NCI-H1105 treated with DMSO at 0.1 percent for 48 hours (cell line): ENCODE data around the gene HSPG2.
"Not testable (repeated sequence)": the region's sequence is repeated elsewhere in the genome, so short reads cannot be mapped to it uniquely, and the experiment has no call there.

Experiments
- DNase-seq: peaks from one replicate; lab custom pipeline; 2025; lab: John Stamatoyannopoulos, UW

The HSPG2 gene

GRCh38 chr1:21937034-21937371 lies at the start of gene HSPG2:
HSPG2 (minus strand) TSS chr1:21937310; CDS start chr1:21937217, 93 bp downstream.
- DNase-seq, result no peak

- not testable (repeated sequence) for DNase-seq
These were observed 49.3 kb upstream of the HSPG2 start for GRCh38 chr1:21986386-21986785.

- not testable (repeated sequence) for DNase-seq
These were observed 48.8 kb upstream of the HSPG2 start for GRCh38 chr1:21985893-21986292.

- not testable (repeated sequence) for DNase-seq
These were observed 46.4 kb upstream of the HSPG2 start for GRCh38 chr1:21983539-21983938.

GRCh38 chr1:21982122-21982521 lies 45.0 kb upstream of the HSPG2 start:
- DNase-seq, result not testable (repeated sequence)

GRCh38 chr1:21981253-21981652 lies 44.1 kb upstream of the HSPG2 start:
- DNase-seq, result not testable (repeated sequence)

GRCh38 chr1:21980515-21981220 lies 43.6 kb upstream of the HSPG2 start:
- not testable (repeated sequence) for DNase-seq

- DNase-seq, result not testable (repeated sequence)
These were observed 41.1 kb upstream of the HSPG2 start for GRCh38 chr1:21978209-21978608.

GRCh38 chr1:21976703-21977239 lies 39.7 kb upstream of the HSPG2 start, which contains the start of gene CELA3B:
CELA3B (plus strand) TSS chr1:21977022; CDS start chr1:21977040, 18 bp downstream.
- not testable (repeated sequence) for DNase-seq

- not testable (repeated sequence) for DNase-seq
These were observed 38.2 kb upstream of the HSPG2 start for GRCh38 chr1:21975296-21975695.

- not testable (repeated sequence) for DNase-seq
These were observed 37.6 kb upstream of the HSPG2 start for GRCh38 chr1:21974699-21975098.

GRCh38 chr1:21973948-21974347 lies 36.8 kb upstream of the HSPG2 start:
- not testable (repeated sequence) for DNase-seq

GRCh38 chr1:21972973-21973441 lies 35.9 kb upstream of the HSPG2 start:
- DNase-seq, result not testable (repeated sequence)

- not testable (repeated sequence) for DNase-seq
These were observed 33.4 kb upstream of the HSPG2 start for GRCh38 chr1:21970523-21970922.

GRCh38 chr1:21969066-21969465 lies 32.0 kb upstream of the HSPG2 start:
- not testable (repeated sequence) for DNase-seq

- DNase-seq, result not testable (repeated sequence)
These were observed 30.1 kb upstream of the HSPG2 start for GRCh38 chr1:21967216-21967615.

- no peak for DNase-seq
These were observed 29.3 kb upstream of the HSPG2 start for GRCh38 chr1:21966247-21967000.

GRCh38 chr1:21963477-21964217 lies 26.5 kb upstream of the HSPG2 start:
- DNase-seq, result peak; percentile 61

GRCh38 chr1:21961799-21962198 lies 24.7 kb upstream of the HSPG2 start:
- no peak for DNase-seq

- no peak for DNase-seq
These were observed 24.2 kb upstream of the HSPG2 start for GRCh38 chr1:21961337-21961736.

GRCh38 chr1:21956720-21957552 lies 19.8 kb upstream of the HSPG2 start:
- DNase-seq, result peak; percentile 82
